ENCODE measurements around the gene SLC38A9. TPM values are rescaled to one million over a fixed set of nuclear protein-coding genes. Genes with fewer than 3 reads are reported as not detected.

The SLC38A9 gene
- total and polyA plus RNA-seq, 2 donors (not counting 1 experiment from before 2014, with no cell fraction given), result 23.4 to 36.3 TPM

DNA sequence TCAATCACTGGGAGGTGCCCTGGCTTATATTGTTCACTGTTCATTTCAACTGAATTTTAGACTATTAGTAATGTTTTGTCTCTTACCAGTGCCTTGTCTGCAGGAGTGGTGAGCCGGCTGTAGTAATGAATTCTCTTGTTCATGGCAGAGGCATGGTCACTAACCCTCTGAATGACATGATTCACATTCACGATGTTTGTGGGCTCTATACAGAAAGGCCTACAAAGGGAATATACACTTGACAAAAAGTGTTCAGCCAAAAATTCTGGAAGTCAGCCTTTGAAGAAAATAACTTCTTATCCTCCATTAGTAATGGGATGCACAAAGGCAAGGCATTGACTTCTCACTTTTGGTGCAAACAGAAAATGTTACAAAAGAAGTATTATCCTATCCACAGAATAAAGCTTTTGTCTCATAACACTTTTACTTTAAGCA lies 39.6 kb downstream of the SLC38A9 start:
- H2AFZ ChIP-seq (ENCODE audit: insufficient read depth, low read depth, low read length, poor library complexity, severe bottlenecking), result no peak overlapping the region
- POLR2A ChIA-PET, result no interaction called here
- peaks cover 2% of the 10 kb centered on the region for H3K4me1 Mint-ChIP-seq
- WGBS (ENCODE audit: insufficient coverage), result no CpG with 5 or more reads among the region's 2 CpGs
- no peaks in the 10 kb centered on the region for H4K20me1 ChIP-seq (ENCODE audit: control insufficient read depth, insufficient read depth, low read length, poor library complexity, severe bottlenecking)
- CTCF ChIA-PET, result no interaction called here
- H3K36me3 ChIP-seq (replicated peaks in 1 of 2; ENCODE audit: control extremely low read depth in 1 of 2, control insufficient read depth in 1 of 2, extremely low read depth in 1 of 2, insufficient read depth in 2 of 2, low read length in 1 of 2), result peaks cover 0 to 4% of the 10 kb centered on the region in 2 experiments
- H3K4me1 ChIP-seq (ENCODE audit: control insufficient read depth in 2 of 2, insufficient read depth in 2 of 2, low read length in 2 of 2), result no peaks in the 10 kb centered on the region
- no peak overlapping the region for H3K27ac Mint-ChIP-seq
- H3K9me3 ChIP-seq (ENCODE audit: control extremely low read depth in 1 of 3, control insufficient read depth in 2 of 3, insufficient read depth in 1 of 3, low read length in 2 of 3), result no peaks in the 10 kb centered on the region
- H3K4me3 ChIP-seq (ENCODE audit: control extremely low read depth in 1 of 5, extremely low read depth in 1 of 5, insufficient read depth in 1 of 5, low read depth in 2 of 5, low read length in 4 of 5), result no peak overlapping the region
- TF ChIP-seq EZH2 (IDR thresholded peaks at IDR 0.05; ENCODE audit: borderline replicate concordance, insufficient read depth, low read depth, low read length, poor library complexity, severe bottlenecking), result no peak
- TF ChIP-seq, protein P1, sequence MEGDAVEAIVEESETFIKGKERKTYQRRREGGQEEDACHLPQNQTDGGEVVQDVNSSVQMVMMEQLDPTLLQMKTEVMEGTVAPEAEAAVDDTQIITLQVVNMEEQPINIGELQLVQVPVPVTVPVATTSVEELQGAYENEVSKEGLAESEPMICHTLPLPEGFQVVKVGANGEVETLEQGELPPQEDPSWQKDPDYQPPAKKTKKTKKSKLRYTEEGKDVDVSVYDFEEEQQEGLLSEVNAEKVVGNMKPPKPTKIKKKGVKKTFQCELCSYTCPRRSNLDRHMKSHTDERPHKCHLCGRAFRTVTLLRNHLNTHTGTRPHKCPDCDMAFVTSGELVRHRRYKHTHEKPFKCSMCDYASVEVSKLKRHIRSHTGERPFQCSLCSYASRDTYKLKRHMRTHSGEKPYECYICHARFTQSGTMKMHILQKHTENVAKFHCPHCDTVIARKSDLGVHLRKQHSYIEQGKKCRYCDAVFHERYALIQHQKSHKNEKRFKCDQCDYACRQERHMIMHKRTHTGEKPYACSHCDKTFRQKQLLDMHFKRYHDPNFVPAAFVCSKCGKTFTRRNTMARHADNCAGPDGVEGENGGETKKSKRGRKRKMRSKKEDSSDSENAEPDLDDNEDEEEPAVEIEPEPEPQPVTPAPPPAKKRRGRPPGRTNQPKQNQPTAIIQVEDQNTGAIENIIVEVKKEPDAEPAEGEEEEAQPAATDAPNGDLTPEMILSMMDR (IDR thresholded peaks at IDR 0.05), result no peak
- no peaks in the 10 kb centered on the region for H3K9me3 Mint-ChIP-seq (ENCODE audit: insufficient read depth)
- H3K27me3 ChIP-seq (replicated peaks in 1 of 4; ENCODE audit: control extremely low read depth in 1 of 4, control insufficient read depth in 3 of 4, insufficient read depth in 4 of 4, low read length in 3 of 4), result no peaks in the 10 kb centered on the region
- ATAC-seq (ENCODE audit: low read depth) (no peak), DNase-seq (no peak)
- H3K27ac ChIP-seq (ENCODE audit: low read length in 2 of 2), result no peak overlapping the region
- no peak overlapping the region for H3K4me3 Mint-ChIP-seq
- no peak overlapping the region for H3K9ac ChIP-seq (ENCODE audit: low read length)
- H3K27me3 Mint-ChIP-seq, result no peaks in the 10 kb centered on the region
- no peak overlapping the region for H3K4me2 ChIP-seq (replicated peaks; ENCODE audit: low read depth, low read length, poor library complexity, severe bottlenecking)
- intact Hi-C loops (cut with micrococcal nuclease), result no loop called here
- H3K79me2 ChIP-seq (ENCODE audit: control insufficient read depth, insufficient read depth, low read length), result no peaks in the 10 kb centered on the region

DNA sequence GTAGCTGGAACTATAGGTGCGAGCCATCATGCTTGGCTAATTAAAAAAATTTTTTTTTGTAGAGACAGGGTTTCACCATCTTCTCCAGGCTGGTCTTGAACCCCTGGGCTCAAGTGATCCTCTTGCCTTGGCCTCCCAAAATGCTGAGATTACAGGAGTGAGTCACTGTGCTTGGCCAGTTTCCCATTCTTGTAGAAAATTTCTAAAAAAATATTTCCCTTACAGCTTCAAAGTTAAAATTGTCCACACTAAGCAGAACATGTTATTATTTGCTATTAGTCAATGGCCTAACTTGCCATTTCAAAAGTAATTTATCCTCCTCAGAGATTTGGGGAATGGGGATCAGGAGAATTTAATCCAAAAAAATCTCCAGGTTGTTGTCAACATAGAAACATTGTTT lies 40.1 kb downstream of the SLC38A9 start:
- no peak for DNase-seq
- no peak overlapping the region for H3K27ac ChIP-seq (ENCODE audit: low read length in 2 of 2)
- WGBS (ENCODE audit: insufficient coverage), result no CpG with 5 or more reads among the region's 1 CpG
- no peaks in the 10 kb centered on the region for H3K79me2 ChIP-seq (ENCODE audit: control insufficient read depth, insufficient read depth, low read length)
- ChIA-PET CTCF (no interaction called here), POLR2A (no interaction called here)
- H4K20me1 ChIP-seq (ENCODE audit: control insufficient read depth, insufficient read depth, low read length, poor library complexity, severe bottlenecking), result no peaks in the 10 kb centered on the region
- TF ChIP-seq EZH2 (IDR thresholded peaks at IDR 0.05; ENCODE audit: borderline replicate concordance, insufficient read depth, low read depth, low read length, poor library complexity, severe bottlenecking), result no peak
- TF ChIP-seq, protein P1 (IDR thresholded peaks at IDR 0.05), result no peak
- ATAC-seq (ENCODE audit: low read depth), result no peak
- Mint-ChIP-seq H3K4me3 (no peak overlapping the region), H3K9me3 (ENCODE audit: insufficient read depth) (no peaks in the 10 kb centered on the region), H3K4me1 (peaks cover 2% of the 10 kb centered on the region), H3K27me3 (no peaks in the 10 kb centered on the region), H3K27ac (no peak overlapping the region)
- H3K27me3 ChIP-seq (replicated peaks in 1 of 4; ENCODE audit: control extremely low read depth in 1 of 4, control insufficient read depth in 3 of 4, insufficient read depth in 4 of 4, low read length in 3 of 4), result no peaks in the 10 kb centered on the region
- no peak overlapping the region for H3K9ac ChIP-seq (ENCODE audit: low read length)
- no peak overlapping the region for H2AFZ ChIP-seq (ENCODE audit: insufficient read depth, low read depth, low read length, poor library complexity, severe bottlenecking)
- H3K36me3 ChIP-seq (replicated peaks in 1 of 2; ENCODE audit: control extremely low read depth in 1 of 2, control insufficient read depth in 1 of 2, extremely low read depth in 1 of 2, insufficient read depth in 2 of 2, low read length in 1 of 2), result peaks cover 0 to 4% of the 10 kb centered on the region in 2 experiments
- H3K4me3 ChIP-seq (ENCODE audit: control extremely low read depth in 1 of 5, extremely low read depth in 1 of 5, insufficient read depth in 1 of 5, low read depth in 2 of 5, low read length in 4 of 5), result no peak overlapping the region
- no peaks in the 10 kb centered on the region for H3K4me1 ChIP-seq (ENCODE audit: control insufficient read depth in 2 of 2, insufficient read depth in 2 of 2, low read length in 2 of 2)
- intact Hi-C loops (cut with micrococcal nuclease), result no loop called here
- no peak overlapping the region for H3K4me2 ChIP-seq (replicated peaks; ENCODE audit: low read depth, low read length, poor library complexity, severe bottlenecking)
- H3K9me3 ChIP-seq (ENCODE audit: control extremely low read depth in 1 of 3, control insufficient read depth in 2 of 3, insufficient read depth in 1 of 3, low read length in 2 of 3), result no peaks in the 10 kb centered on the region

Measured in B cell (primary cell).